GM21515 (cell line): ENCODE data around the gene HECA.
"Not testable (repeated sequence)": the region's sequence is repeated elsewhere in the genome, so short reads cannot be mapped to it uniquely, and the experiment has no call there.

Source experiments
- ATAC-seq: cut with Tn5 transposase; IDR thresholded peaks from one replicate; pipeline ENCODE4 v1.9.1; 2021; ENCODE audit not compliant: unreplicated experiment

HECA gene

GRCh38 chr6:139134817-139135577, at the start of gene HECA:
Gene HECA, plus strand, starts transcription at chr6:139135080. Its CDS starts 317 bp downstream, at chr6:139135397.
- ATAC-seq = peak; percentile 88

GRCh38 chr6:139091826-139092225, 43.1 kb upstream of the HECA start:
- ATAC-seq = no peak

GRCh38 chr6:139099984-139100383, 34.9 kb upstream of the HECA start:
- peak; percentile 82 for ATAC-seq

GRCh38 chr6:139107051-139107450, 27.8 kb upstream of the HECA start:
- no peak for ATAC-seq

GRCh38 chr6:139108378-139108777, 26.5 kb upstream of the HECA start:
- no peak for ATAC-seq

- no peak for ATAC-seq
Measured at GRCh38 chr6:139109558-139109957, 25.3 kb upstream of the HECA start.

- ATAC-seq = no peak
Measured at GRCh38 chr6:139112146-139112545, 22.7 kb upstream of the HECA start.

GRCh38 chr6:139112561-139112960, 22.3 kb upstream of the HECA start:
- no peak for ATAC-seq

GRCh38 chr6:139114746-139115145, 20.1 kb upstream of the HECA start:
- ATAC-seq = no peak

GRCh38 chr6:139115989-139116758, 18.7 kb upstream of the HECA start:
- no peak for ATAC-seq

GRCh38 chr6:139117734-139118133, 17.1 kb upstream of the HECA start:
- no peak for ATAC-seq

GRCh38 chr6:139119552-139119951, 15.3 kb upstream of the HECA start:
- ATAC-seq = no peak

- not testable (repeated sequence) for ATAC-seq
Measured at GRCh38 chr6:139122823-139123222, 12.1 kb upstream of the HECA start.

- peak; percentile 100 for ATAC-seq
Measured at GRCh38 chr6:139124887-139125672, 9.8 kb upstream of the HECA start.

GRCh38 chr6:139126255-139126654, 8.6 kb upstream of the HECA start:
- no peak for ATAC-seq

GRCh38 chr6:139126931-139127330, 7.9 kb upstream of the HECA start:
- no peak for ATAC-seq

GRCh38 chr6:139129284-139129683, 5.6 kb upstream of the HECA start:
- ATAC-seq = no peak

GRCh38 chr6:139131736-139132280, 3.1 kb upstream of the HECA start:
- ATAC-seq = no peak

- no peak for ATAC-seq
Measured at GRCh38 chr6:139133262-139134063, 1.4 kb upstream of the HECA start.

GRCh38 chr6:139134064-139134395, 850 bp upstream of the HECA start:
- ATAC-seq = no peak
